Thyroid gland (tissue), 4 donors: ENCODE results near the gene ABHD1. TPM values are rescaled to one million over a fixed set of nuclear protein-coding genes. Genes with fewer than 3 reads are reported as not detected.

ENCODE experiments used
- DNase-seq, 2 donors: peaks; one replicate each; pipeline ENCODE4 v3.0.0-alpha.2; 2019
- H3K27ac ChIP-seq, 3 donors: fragments of 200-600 bp; sonication (generic); 1 replicate in 2 of 3; 2 replicates in 1 of 3; pipeline ENCODE4 v1.5.1; 2016 to 2019; ENCODE audit warnings: mild to moderate bottlenecking in 1 of 3, moderate library complexity in 1 of 3
- H3K27me3 ChIP-seq: fragments of 200-600 bp; sonication (generic); one replicate; pipeline ENCODE4 v1.5.1; 2019
- H3K36me3 ChIP-seq, 2 donors: fragments of 200-600 bp; sonication (generic); one replicate each; pipeline ENCODE4 v1.5.1; 2016 to 2019
- H3K4me1 ChIP-seq, 2 donors: fragments of 200-600 bp; sonication (generic); one replicate each; pipeline ENCODE4 v1.5.1; 2017 to 2019
- H3K4me3 ChIP-seq, 3 donors: fragments of 200-600 bp; sonication (generic); replicated peaks in 1 of 3; 1 replicate in 2 of 3; 2 replicates in 1 of 3; pipeline ENCODE4 v1.5.1; 2016; ENCODE audit warnings: mild to moderate bottlenecking in 1 of 3
- H3K9me3 ChIP-seq: fragments of 200-600 bp; sonication (generic); one replicate; pipeline ENCODE4 v1.5.1; 2017
- POLR2A ChIP-seq, 2 donors: fragments of 450-650 bp; IDR thresholded peaks; one replicate each; pipeline ENCODE4 v1.6.1; 2017; ENCODE audit warnings: antibody characterized with exemption in 2 of 2, mild to moderate bottlenecking in 2 of 2, moderate library complexity in 1 of 2
- WGBS, 2 donors: methylation state at CpG; one replicate each; pipeline ENCODE4 v1.1.5; 2017; 5-methylcytosine and 5-hydroxymethylcytosine counted together
- intact Hi-C: fragments of 100-400 bp; cut with DNase I; formaldehyde crosslinking; loops from one replicate; pipeline ENCODE4 v1.15.1; 2023
- total RNA-seq, 4 donors: library from RNA; depleted of rRNA; stranded (reverse); fragments of >200 nt; gene quantifications; one replicate each; pipeline ENCODE4 v1.2.3, GENCODE V29; 2016
- TF ChIP-seq, protein P1 (sequence below), 6 experiments: fragments of 200-600 bp in 3 of 6; fragments of 450-650 bp in 3 of 6; sonication (generic) in 3 of 6; IDR thresholded peaks; one replicate each; pipeline ENCODE4 v1.5.1; 2016 to 2019; ENCODE audit warnings: antibody characterized with exemption in 6 of 6, mild to moderate bottlenecking in 2 of 6, inconsistent platforms in 1 of 6, moderate library complexity in 1 of 6

Gene ABHD1
- total RNA-seq, 4 donors from 2014 or later = 0.44 to 1.1 (median 0.76) TPM

- intact Hi-C loops = no loop called here
- Histone ChIP-seq H3K4me1 (no peaks in the 10 kb centered on the region), H3K27ac (no peak overlapping the region), H3K9me3 (no peaks in the 10 kb centered on the region), H3K36me3 (no peaks in the 10 kb centered on the region), H3K4me3 (no peak overlapping the region), H3K27me3 (no peaks in the 10 kb centered on the region)
- no peak for DNase-seq
- TF ChIP-seq POLR2A (IDR thresholded peaks at IDR 0.05) = no peak
- TF ChIP-seq, protein P1, sequence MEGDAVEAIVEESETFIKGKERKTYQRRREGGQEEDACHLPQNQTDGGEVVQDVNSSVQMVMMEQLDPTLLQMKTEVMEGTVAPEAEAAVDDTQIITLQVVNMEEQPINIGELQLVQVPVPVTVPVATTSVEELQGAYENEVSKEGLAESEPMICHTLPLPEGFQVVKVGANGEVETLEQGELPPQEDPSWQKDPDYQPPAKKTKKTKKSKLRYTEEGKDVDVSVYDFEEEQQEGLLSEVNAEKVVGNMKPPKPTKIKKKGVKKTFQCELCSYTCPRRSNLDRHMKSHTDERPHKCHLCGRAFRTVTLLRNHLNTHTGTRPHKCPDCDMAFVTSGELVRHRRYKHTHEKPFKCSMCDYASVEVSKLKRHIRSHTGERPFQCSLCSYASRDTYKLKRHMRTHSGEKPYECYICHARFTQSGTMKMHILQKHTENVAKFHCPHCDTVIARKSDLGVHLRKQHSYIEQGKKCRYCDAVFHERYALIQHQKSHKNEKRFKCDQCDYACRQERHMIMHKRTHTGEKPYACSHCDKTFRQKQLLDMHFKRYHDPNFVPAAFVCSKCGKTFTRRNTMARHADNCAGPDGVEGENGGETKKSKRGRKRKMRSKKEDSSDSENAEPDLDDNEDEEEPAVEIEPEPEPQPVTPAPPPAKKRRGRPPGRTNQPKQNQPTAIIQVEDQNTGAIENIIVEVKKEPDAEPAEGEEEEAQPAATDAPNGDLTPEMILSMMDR (IDR thresholded peaks at IDR 0.05) = no peak
- WGBS, 2 donors = 93 to 94% methylated on average over 8 of the region's 8 CpGs
Measured at GRCh38 chr2:27147935-27148334, 24.3 kb downstream of the ABHD1 start.

- Histone ChIP-seq H3K36me3 (no peaks in the 10 kb centered on the region), H3K27ac (no peak within 1 kb of the TSS), H3K4me1 (no peaks in the 10 kb centered on the region), H3K4me3 (no peak within 1 kb of the TSS), H3K9me3 (no peaks in the 10 kb centered on the region), H3K27me3 (no peaks in the 10 kb centered on the region)
- WGBS, 2 donors = 62 to 70% methylated on average over 12 of the region's 12 CpGs
- TF ChIP-seq, protein P1 (IDR thresholded peaks at IDR 0.05) = no peak
- TF ChIP-seq POLR2A (IDR thresholded peaks at IDR 0.05) = no peak
- no peak for DNase-seq
- intact Hi-C loops = no loop called here
Measured at GRCh38 chr2:27148801-27149439, 25.3 kb downstream of the ABHD1 start, which contains the start of gene TCF23. TSS of gene TCF23 (plus strand) at chr2:27149004. CDS start at chr2:27149134, 130 bp downstream.

DNA sequence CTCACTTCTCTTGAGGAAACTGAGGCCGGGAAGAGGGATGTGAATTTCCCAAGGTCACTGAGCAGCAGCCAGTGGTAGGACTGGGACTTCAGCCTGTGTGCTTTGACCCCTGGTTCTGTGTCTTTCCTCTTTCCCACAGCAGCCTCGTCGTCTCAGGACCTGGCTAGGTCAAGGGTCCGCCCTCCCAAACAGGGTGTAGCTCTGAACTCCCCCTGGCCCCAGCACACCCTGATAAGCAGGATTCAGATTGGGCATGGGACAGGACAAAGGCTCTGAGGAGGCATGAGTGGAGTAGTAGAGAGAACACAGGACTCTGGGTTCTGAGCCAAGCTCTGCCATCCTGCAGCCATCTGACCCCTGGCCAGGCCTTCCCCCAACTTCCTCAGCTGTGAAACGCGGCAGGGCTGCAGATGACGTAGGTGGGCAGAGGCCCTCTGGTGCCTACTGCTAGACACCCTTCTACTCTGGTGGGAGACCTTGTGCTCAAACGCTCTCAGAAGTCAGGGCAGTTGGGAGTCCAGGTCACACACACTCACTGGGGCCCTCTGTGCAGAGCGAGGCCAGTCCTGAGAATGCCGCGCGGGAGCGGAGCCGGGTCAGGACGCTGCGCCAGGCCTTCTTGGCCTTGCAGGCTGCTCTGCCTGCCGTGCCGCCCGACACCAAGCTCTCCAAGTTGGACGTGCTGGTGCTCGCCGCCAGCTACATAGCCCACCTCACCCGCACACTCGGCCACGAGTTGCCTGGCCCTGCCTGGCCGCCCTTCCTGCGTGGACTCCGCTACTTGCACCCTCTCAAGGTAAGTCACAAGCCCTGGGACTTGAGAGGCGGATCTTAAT is 26.2 kb downstream of the ABHD1 start:
- no peaks in the 10 kb centered on the region for H3K27me3 ChIP-seq
- H3K36me3 ChIP-seq = no peaks in the 10 kb centered on the region
- TF ChIP-seq, protein P1 (IDR thresholded peaks at IDR 0.05) = no peak
- no peak for TF ChIP-seq POLR2A (IDR thresholded peaks at IDR 0.05)
- H3K9me3 ChIP-seq = no peaks in the 10 kb centered on the region
- no peaks in the 10 kb centered on the region for H3K4me1 ChIP-seq
- no peak overlapping the region for H3K4me3 ChIP-seq
- no peak for DNase-seq
- 79 to 90% methylated on average over 5 to 17 of the region's 29 CpGs for WGBS, 2 donors
- H3K27ac ChIP-seq = no peak overlapping the region
- intact Hi-C loops = no loop called here

- Histone ChIP-seq H3K36me3 (no peaks in the 10 kb centered on the region), H3K9me3 (no peaks in the 10 kb centered on the region), H3K4me3 (no peak overlapping the region), H3K27me3 (no peaks in the 10 kb centered on the region), H3K27ac (no peak overlapping the region), H3K4me1 (no peaks in the 10 kb centered on the region)
- TF ChIP-seq, protein P1 (IDR thresholded peaks at IDR 0.05) = no peak
- TF ChIP-seq POLR2A (IDR thresholded peaks at IDR 0.05) = no peak
- DNase-seq = no peak
- WGBS, 2 donors = 85 to 91% methylated on average over 8 of the region's 8 CpGs
- intact Hi-C loops = no loop called here
Measured at GRCh38 chr2:27150639-27151230, 27.1 kb downstream of the ABHD1 start.
